PC-3 (cell line): ENCODE results near the gene ELF3. TPM values are rescaled to one million over a fixed set of nuclear protein-coding genes. Genes with fewer than 3 reads are reported as not detected.
A peak's percentile ranks its signal among the peaks of the same experiment; 100 is the strongest.

ENCODE experiments used
- ATAC-seq: fragments of 200-7000 bp; cut with Tn5 transposase; 2 replicates; pipeline ENCODE4 v1.9.1; 2020; ENCODE audit warnings: mild to moderate bottlenecking, moderate library complexity
- BruUV-seq: library from RNA; stranded (reverse); fragments of 400-500 nt; replicated peaks from 2 replicates; lab custom pipeline; 2021; lab: Mats Ljungman, UMichigan
- CTCF ChIA-PET: fragments of 300-600 bp; sonication (Branson Sonifier 250); formaldehyde crosslinking; loops from one replicate; lab custom pipeline; 2022; ENCODE audit warnings: antibody characterized with exemption; lab: Charles Lee
- POLR2A ChIA-PET: fragments of 300-600 bp; sonication (Branson Sonifier 250); formaldehyde crosslinking; loops from one replicate; lab custom pipeline; 2022; ENCODE audit warnings: antibody characterized with exemption; ENCODE audit not compliant: unreplicated experiment; lab: Charles Lee
- DNase-seq: peaks from one replicate; pipeline ENCODE4 v3.0.0-alpha.2; 2015
- H2AFZ ChIP-seq: fragments of 300-600 bp; sonication (generic); 2 replicates; pipeline ENCODE4 v1.6.0; 2016; ENCODE audit warnings: antibody characterized with exemption, low read length
- H3F3A ChIP-seq: fragments of 300-600 bp; sonication (generic); one replicate; pipeline ENCODE4 v1.6.0; 2017; ENCODE audit warnings: antibody characterized with exemption, low read length, control low read depth, mild to moderate bottlenecking; ENCODE audit not compliant: unreplicated experiment
- H3K27ac ChIP-seq: fragments of 300-600 bp; sonication (generic); 2 replicates; pipeline ENCODE4 v1.5.1; 2016; ENCODE audit warnings: mild to moderate bottlenecking, low read length
- H3K27me3 ChIP-seq: fragments of 300-600 bp; sonication (generic); 2 replicates; pipeline ENCODE4 v1.6.1; 2016; ENCODE audit warnings: low read length, mixed read lengths
- H3K36me3 ChIP-seq: fragments of 300-600 bp; sonication (generic); 2 replicates; pipeline ENCODE4 v1.6.1; 2016; ENCODE audit warnings: low read depth, mixed run types, low read length, mixed read lengths
- H3K4me1 ChIP-seq: fragments of 300-600 bp; sonication (generic); 2 replicates; pipeline ENCODE4 v1.5.1; 2016; ENCODE audit warnings: low read length; ENCODE audit not compliant: insufficient read depth
- H3K4me2 ChIP-seq: fragments of 300-600 bp; sonication (generic); 2 replicates; pipeline ENCODE4 v1.6.0; 2016; ENCODE audit warnings: low read length
- H3K4me3 ChIP-seq: fragments of 300-600 bp; sonication (generic); 2 replicates; pipeline ENCODE4 v1.5.1; 2016; ENCODE audit warnings: mild to moderate bottlenecking, low read length, mixed read lengths
- H3K79me2 ChIP-seq: fragments of 300-600 bp; sonication (generic); 2 replicates; pipeline ENCODE4 v1.6.1; 2017; ENCODE audit warnings: low read length, mixed read lengths
- H3K9ac ChIP-seq: fragments of 300-600 bp; sonication (generic); 2 replicates; pipeline ENCODE4 v1.6.0; 2016; ENCODE audit warnings: mild to moderate bottlenecking, low read length
- H3K9me2 ChIP-seq: fragments of 300-600 bp; sonication (generic); replicated peaks from 2 replicates; pipeline ENCODE4 v1.6.1; 2016; ENCODE audit warnings: mixed run types, low read length, mixed read lengths
- H3K9me3 ChIP-seq: fragments of 300-600 bp; sonication (generic); 2 replicates; pipeline ENCODE4 v1.6.1; 2016; ENCODE audit warnings: low read length, mixed read lengths
- H4K20me1 ChIP-seq: fragments of 300-600 bp; sonication (generic); 2 replicates; pipeline ENCODE4 v1.6.1; 2016; ENCODE audit warnings: low read length, mixed read lengths
- EZH2 ChIP-seq: fragments of 300-600 bp; sonication (generic); IDR thresholded peaks from one replicate; pipeline ENCODE4 v1.6.1; 2017; ENCODE audit warnings: antibody characterized with exemption, mild to moderate bottlenecking, low read length; ENCODE audit not compliant: unreplicated experiment
- EZH2phosphoT487 ChIP-seq: fragments of 300-600 bp; sonication (generic); IDR thresholded peaks from 2 replicates; pipeline ENCODE4 v1.6.1; 2018; ENCODE audit warnings: mild to moderate bottlenecking, antibody characterized with exemption, low read length, borderline replicate concordance
- intact Hi-C: fragments of 100-400 bp; cut with micrococcal nuclease; formaldehyde crosslinking; loops from 2 replicates; pipeline ENCODE4 v1.9.0; 2023
- total RNA-seq: library from RNA; depleted of rRNA; stranded (reverse); fragments of >200 nt; gene quantifications from 2 replicates; pipeline ENCODE4 v1.2.3, GENCODE V29; 2014
- TF ChIP-seq, protein P1 (sequence below): fragments of 300-600 bp; sonication (generic); conservative IDR thresholded peaks from 2 replicates; pipeline ENCODE4 v1.5.1; 2017; ENCODE audit warnings: antibody characterized with exemption, low read depth, mild to moderate bottlenecking, low read length

Gene ELF3
- total RNA-seq, 1 experiment from 2014 or later: 399 TPM

DNA sequence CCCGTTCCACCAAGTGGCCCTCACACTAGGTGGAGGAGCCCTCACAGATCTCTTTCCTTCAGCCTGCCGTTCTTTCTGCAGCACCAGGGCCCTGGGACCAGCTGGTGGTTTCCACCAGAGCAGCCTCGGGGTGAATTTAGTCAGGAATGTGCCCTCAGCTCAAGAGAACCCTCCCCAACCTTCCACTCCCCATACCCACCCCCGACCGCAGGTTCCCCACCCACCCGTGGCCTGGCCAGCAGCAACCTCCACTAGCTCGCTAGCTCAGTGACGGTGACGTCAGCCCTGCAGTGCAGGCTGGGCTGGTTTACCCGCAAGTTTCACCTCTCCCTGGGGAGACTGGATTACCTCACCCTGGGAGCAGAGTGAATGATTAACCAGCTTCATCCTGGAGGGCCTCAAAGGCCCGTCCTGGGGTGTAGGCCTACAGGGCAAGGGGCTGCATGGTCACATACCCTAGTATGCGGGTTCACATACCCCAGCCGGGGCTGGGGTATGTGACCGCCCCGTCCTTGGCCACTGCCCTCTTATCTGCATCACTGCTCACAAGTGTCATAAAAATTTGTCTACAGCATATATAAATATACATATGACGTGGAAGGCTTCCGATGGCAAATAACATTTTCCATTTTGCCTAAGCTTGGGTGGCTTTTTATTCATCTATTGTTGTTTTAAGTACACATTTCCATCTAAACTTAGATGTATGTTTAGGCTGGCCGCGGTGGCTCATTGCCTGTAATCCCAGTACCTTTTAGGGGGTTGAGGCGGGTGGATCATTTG, 24.5 kb downstream of the ELF3 start:
- Histone ChIP-seq H3F3A (peaks cover 3% of the 10 kb centered on the region), H3K9ac (peak overlapping the region; percentile 88), H2AFZ (no peak overlapping the region), H4K20me1 (no peaks in the 10 kb centered on the region), H3K27ac (peak overlapping the region; percentile 99), H3K4me3 (peak overlapping the region; percentile 28; the same call in 1 of the 2 replicates), H3K27me3 (no peaks in the 10 kb centered on the region), H3K4me2 (peak overlapping the region; percentile 73), H3K9me3 (no peaks in the 10 kb centered on the region), H3K36me3 (no peaks in the 10 kb centered on the region), H3K79me2 (no peaks in the 10 kb centered on the region), H3K9me2 (no peaks in the 10 kb centered on the region), H3K4me1 (peaks cover 33% of the 10 kb centered on the region)
- intact Hi-C loops: loop anchor here (1.0 to 2.0 kb wide), 3 partner anchors 16 to 24 kb away; partner anchors contain the start of gene ELF3
- POLR2A ChIA-PET: interaction anchor here (0.5 to 1.3 kb wide), 5 partner anchors 11 to 24 kb away, joined by 3 to 20 read pairs (median 7); partner anchors contain the start of gene ELF3
- TF ChIP-seq EZH2phosphoT487 (no peak), EZH2 (no peak)
- TF ChIP-seq, protein P1, sequence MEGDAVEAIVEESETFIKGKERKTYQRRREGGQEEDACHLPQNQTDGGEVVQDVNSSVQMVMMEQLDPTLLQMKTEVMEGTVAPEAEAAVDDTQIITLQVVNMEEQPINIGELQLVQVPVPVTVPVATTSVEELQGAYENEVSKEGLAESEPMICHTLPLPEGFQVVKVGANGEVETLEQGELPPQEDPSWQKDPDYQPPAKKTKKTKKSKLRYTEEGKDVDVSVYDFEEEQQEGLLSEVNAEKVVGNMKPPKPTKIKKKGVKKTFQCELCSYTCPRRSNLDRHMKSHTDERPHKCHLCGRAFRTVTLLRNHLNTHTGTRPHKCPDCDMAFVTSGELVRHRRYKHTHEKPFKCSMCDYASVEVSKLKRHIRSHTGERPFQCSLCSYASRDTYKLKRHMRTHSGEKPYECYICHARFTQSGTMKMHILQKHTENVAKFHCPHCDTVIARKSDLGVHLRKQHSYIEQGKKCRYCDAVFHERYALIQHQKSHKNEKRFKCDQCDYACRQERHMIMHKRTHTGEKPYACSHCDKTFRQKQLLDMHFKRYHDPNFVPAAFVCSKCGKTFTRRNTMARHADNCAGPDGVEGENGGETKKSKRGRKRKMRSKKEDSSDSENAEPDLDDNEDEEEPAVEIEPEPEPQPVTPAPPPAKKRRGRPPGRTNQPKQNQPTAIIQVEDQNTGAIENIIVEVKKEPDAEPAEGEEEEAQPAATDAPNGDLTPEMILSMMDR: no peak
- peak; percentile 93 for ATAC-seq
- CTCF ChIA-PET: interaction anchor here (0.6 to 1.0 kb wide), 4 partner anchors 12 to 27 kb away, joined by 3 to 5 read pairs (median 3); partner anchors contain the start of gene ELF3
- peak; percentile 95 for DNase-seq
- no TSS peak for BruUV-seq

DNA sequence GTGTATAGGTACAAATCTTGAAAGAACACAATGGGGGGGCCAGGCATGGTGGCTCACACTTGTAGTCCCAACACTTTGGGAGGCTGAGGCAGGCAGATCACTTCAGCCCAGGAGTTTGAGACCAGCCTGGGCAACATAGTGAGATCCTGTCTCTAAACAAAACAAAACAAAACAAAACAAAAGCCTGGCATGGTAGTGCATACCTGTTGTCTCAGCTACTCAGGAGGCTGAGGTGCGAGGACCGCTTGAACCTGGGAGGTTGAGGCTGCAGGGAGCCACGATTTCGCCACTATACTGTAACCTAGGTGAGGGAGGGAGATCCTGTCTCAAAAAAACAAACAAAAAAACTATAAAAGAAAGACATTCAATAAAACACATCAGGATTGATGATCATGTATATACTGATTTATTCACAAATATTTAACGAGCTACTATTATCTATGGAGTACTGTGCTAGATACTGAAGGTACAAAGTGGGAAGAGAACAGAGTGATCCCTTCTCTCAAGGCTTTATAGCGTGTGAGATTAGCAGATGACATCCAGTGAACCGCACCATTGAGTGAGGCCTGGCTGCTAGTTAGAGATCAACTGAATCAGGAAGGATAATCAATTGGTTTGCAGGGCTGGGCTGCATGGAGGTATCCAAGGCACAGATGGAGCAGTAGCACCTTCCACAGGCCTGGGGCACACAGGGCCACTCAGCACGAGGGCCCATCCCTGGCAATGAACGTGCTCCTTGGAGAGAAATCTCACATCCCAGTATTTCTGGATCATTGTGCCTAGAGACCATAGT, 26.4 kb downstream of the ELF3 start:
- peaks cover 24% of the 10 kb centered on the region for H3K4me1 ChIP-seq
- ATAC-seq: no peak
- no peaks in the 10 kb centered on the region for H3K9me3 ChIP-seq
- H3K27ac ChIP-seq: no peak overlapping the region
- CTCF ChIA-PET: no interaction called here
- no peaks in the 10 kb centered on the region for H3K79me2 ChIP-seq
- intact Hi-C loops: no loop called here
- no peaks in the 10 kb centered on the region for H3K27me3 ChIP-seq
- TF ChIP-seq, protein P1: no peak
- no peak for TF ChIP-seq EZH2phosphoT487
- no peak for TF ChIP-seq EZH2
- no peak overlapping the region for H3K9ac ChIP-seq
- BruUV-seq: no TSS peak
- no peak overlapping the region for H3K4me2 ChIP-seq
- no peak overlapping the region for H3K4me3 ChIP-seq
- no peaks in the 10 kb centered on the region for H4K20me1 ChIP-seq
- no peaks in the 10 kb centered on the region for H3K9me2 ChIP-seq
- no peak for DNase-seq
- peaks cover 3% of the 10 kb centered on the region for H3F3A ChIP-seq
- H3K36me3 ChIP-seq: no peaks in the 10 kb centered on the region
- no peak overlapping the region for H2AFZ ChIP-seq
- POLR2A ChIA-PET: no interaction called here
